Activated CD4-positive, alpha-beta T cell treated with anti-CD3 and anti-CD28 coated beads, Interleukin-2, amount 10 ng/mL, durations not matched to agents 24 days and 14 days (primary cell): Measurements from ENCODE around the gene SSNA1. TPM values are rescaled to one million over a fixed set of nuclear protein-coding genes. Genes with fewer than 3 reads are reported as not detected.

Experiments
- DNase-seq: peaks from one replicate; pipeline ENCODE4 v3.0.0; 2022
- H3K27ac Mint-ChIP-seq: one replicate; pipeline ENCODE4 v1.8.0; 2022; ENCODE audit warnings: mild to moderate bottlenecking, mixed read lengths
- H3K27me3 Mint-ChIP-seq: one replicate; pipeline ENCODE4 v1.8.0; 2022; ENCODE audit warnings: mixed read lengths
- H3K36me3 Mint-ChIP-seq: one replicate; pipeline ENCODE4 v1.8.0; 2022; ENCODE audit warnings: low read depth, mild to moderate bottlenecking, mixed read lengths
- H3K4me1 Mint-ChIP-seq: one replicate; pipeline ENCODE4 v1.8.0; 2021; ENCODE audit warnings: mixed read lengths
- H3K4me3 Mint-ChIP-seq: one replicate; pipeline ENCODE4 v1.8.0; 2022; ENCODE audit warnings: mild to moderate bottlenecking, moderate library complexity, mixed read lengths
- H3K9me3 Mint-ChIP-seq: one replicate; pipeline ENCODE4 v1.8.0; 2021; ENCODE audit warnings: mixed read lengths
- intact Hi-C: fragments of 100-400 bp; cut with micrococcal nuclease; formaldehyde crosslinking; loops from one replicate; pipeline ENCODE4 v1.15.1; 2023
- total RNA-seq: library from RNA; stranded (reverse); gene quantifications from 2 replicates; pipeline ENCODE4 v1.2.3, GENCODE V29; 2022

The SSNA1 gene
- total RNA-seq, 1 donor from 2014 or later = 95.1 TPM

DNA sequence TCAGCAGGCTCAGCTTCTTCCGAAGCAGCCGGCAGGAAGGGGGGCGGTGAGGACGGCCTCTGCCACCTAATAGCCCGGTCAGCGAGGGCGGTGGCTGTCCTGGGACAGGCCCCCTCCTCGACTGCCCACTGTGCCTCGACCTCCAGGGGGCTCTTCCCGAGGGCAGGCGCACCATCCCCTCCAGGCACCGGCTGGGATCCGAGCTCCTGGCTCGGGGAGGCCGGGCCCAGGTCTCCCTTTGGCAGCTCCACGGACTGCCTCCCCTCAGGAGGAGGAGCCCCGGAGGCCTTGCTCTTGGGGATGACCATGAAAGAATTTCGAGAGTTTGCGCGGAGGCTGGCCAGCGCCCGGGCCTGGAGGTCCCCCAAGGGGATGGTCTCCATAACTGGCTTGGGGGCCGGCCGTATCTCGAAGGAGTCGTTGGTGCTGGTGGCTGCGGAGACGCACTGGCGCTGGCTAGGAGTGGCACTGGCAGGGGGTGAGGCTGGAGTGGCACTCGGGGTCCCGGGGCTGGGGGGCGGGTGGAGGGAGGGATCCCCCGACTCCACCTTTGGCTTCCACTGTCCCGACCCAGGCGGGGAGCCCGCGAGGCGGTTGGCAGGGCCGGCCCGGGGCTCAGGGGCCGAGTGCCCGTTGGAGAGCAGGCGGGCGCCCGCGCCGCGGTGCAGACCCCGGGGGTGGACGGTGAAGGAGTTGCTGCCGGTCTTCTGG lies 11.1 kb downstream of the SSNA1 start:
- Mint-ChIP-seq H3K4me1 (peaks cover 14% of the 10 kb centered on the region), H3K9me3 (no peaks in the 10 kb centered on the region), H3K36me3 (peaks cover 4% of the 10 kb centered on the region), H3K27ac (no peak overlapping the region), H3K4me3 (peak overlapping the region; percentile 81), H3K27me3 (peaks cover 2% of the 10 kb centered on the region)
- intact Hi-C loops = loop anchor here (1.0 to 5.0 kb wide), 4 partner anchors 11 to 71 kb away; partner anchors contain the start of genes ANAPC2, SSNA1 and TUBB4B
- no peak for DNase-seq

- H3K4me3 Mint-ChIP-seq = peak within 1 kb of the TSS; percentile 87
- H3K9me3 Mint-ChIP-seq = no peaks in the 10 kb centered on the region
- peaks cover 4% of the 10 kb centered on the region for H3K36me3 Mint-ChIP-seq
- DNase-seq = peak; percentile 100
- peaks cover 14% of the 10 kb centered on the region for H3K4me1 Mint-ChIP-seq
- intact Hi-C loops = loop anchor here (1.0 to 5.0 kb wide), 4 partner anchors 12 to 72 kb away; partner anchors contain the start of genes ANAPC2, SSNA1 and TUBB4B
- peak within 1 kb of the TSS; percentile 65 for H3K27ac Mint-ChIP-seq
- H3K27me3 Mint-ChIP-seq = peaks cover 2% of the 10 kb centered on the region
Measured at GRCh38 chr9:137200311-137201204, 12.1 kb downstream of the SSNA1 start, which contains the start of gene TPRN. TPRN (minus strand) TSS chr9:137200741; CDS start chr9:137200711, 30 bp downstream.

DNA sequence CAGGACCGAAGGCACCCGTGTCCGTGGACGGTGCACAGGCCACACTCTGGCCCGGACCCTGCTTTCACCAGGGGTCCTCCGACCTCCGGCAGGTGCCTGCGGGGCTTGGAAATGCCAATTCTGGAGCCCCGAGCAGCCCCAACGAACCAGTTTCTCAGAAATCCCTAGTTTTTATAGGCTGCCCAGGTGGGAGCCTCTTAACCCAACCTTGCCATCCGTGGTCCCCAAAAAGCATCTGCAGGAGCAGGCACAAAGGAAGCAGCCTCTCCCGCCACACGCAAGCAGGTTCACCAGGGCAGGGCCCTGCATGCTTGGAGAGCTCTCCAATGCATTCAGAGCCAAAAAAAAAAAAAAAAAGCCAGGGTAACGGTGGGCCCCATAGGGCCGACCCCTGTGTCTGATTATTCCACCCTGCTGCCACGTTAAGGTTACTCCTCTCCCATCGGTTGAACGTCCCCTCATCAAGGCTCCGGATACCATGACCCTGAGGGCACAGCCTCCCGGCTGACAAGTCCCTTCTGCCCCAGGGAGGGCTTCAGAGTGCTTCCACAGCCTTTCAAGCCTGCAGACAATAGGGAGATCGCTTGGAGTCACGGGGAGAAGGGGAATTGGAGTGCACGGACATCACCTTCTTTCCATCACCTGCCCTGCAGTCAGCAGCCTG lies 12.9 kb downstream of the SSNA1 start:
- intact Hi-C loops = loop anchor here (2.0 to 5.0 kb wide), 2 partner anchors 41 to 73 kb away; partner anchors contain the start of gene TUBB4B
- H3K36me3 Mint-ChIP-seq = peaks cover 9% of the 10 kb centered on the region
- H3K9me3 Mint-ChIP-seq = no peaks in the 10 kb centered on the region
- peaks cover 17% of the 10 kb centered on the region for H3K4me1 Mint-ChIP-seq
- peaks cover 2% of the 10 kb centered on the region for H3K27me3 Mint-ChIP-seq
- peak overlapping the region; percentile 65 for H3K27ac Mint-ChIP-seq
- DNase-seq = no peak
- H3K4me3 Mint-ChIP-seq = peak overlapping the region; percentile 87

DNA sequence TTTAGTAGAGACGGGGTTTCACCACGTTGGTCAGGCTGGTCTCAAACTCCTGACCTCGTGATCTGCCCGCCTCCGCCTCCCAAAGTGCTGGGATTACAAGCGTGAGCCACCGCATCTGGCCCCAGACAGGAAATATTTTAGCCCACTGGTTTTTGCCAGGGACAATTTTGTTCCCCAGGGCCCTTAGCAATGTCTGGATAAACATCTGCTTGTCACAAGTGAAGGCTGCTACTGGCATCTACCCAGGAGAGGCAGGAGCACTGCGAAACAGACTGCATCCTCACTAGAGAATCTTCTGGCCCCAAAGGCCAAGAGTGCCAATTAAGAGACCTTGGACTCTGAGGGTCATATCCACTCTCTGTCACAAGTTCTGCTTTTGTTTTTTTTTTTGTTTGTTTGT lies 14.5 kb downstream of the SSNA1 start:
- Mint-ChIP-seq H3K36me3 (peaks cover 17% of the 10 kb centered on the region), H3K4me3 (no peak overlapping the region), H3K9me3 (no peaks in the 10 kb centered on the region), H3K4me1 (peaks cover 30% of the 10 kb centered on the region), H3K27ac (no peak overlapping the region), H3K27me3 (peaks cover 2% of the 10 kb centered on the region)
- intact Hi-C loops = loop anchor here (5.0 kb wide), 1 partner anchor 39 kb away; the partner anchor contains the start of gene TUBB4B
- DNase-seq = no peak

DNA sequence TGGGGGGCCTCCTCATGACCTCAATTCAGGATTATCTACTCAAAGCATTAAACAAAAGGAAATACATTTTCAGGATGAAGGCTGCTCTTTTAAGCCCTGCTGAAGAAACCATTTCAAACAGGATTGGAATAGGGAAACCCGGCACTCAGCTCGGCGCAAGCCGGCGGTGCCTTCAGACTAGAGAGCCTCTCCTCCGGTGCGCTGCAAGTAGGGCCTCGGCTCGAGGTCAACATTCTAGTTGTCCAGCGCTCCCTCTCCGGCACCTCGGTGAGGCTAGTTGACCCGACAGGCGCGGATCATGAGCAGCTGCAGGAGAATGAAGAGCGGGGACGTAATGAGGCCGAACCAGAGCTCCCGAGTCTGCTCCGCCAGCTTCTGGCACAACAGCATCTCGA lies 16.3 kb downstream of the SSNA1 start:
- peaks cover 30% of the 10 kb centered on the region for H3K4me1 Mint-ChIP-seq
- H3K9me3 Mint-ChIP-seq = no peaks in the 10 kb centered on the region
- DNase-seq = no peak
- H3K36me3 Mint-ChIP-seq = peaks cover 24% of the 10 kb centered on the region
- H3K27ac Mint-ChIP-seq = peak overlapping the region; percentile 91
- H3K4me3 Mint-ChIP-seq = peak overlapping the region; percentile 94
- H3K27me3 Mint-ChIP-seq = no peaks in the 10 kb centered on the region
- intact Hi-C loops = loop anchor here (1.0 to 5.0 kb wide), 4 partner anchors 16 to 75 kb away; partner anchors contain the start of genes ANAPC2, SSNA1 and TUBB4B

GRCh38 chr9:137205126-137206069 lies 16.9 kb downstream of the SSNA1 start, which contains the start of the genes NDOR1 and TMEM203:
NDOR1 (plus strand) TSS chr9:137205700; CDS start chr9:137205778, 78 bp downstream.
TMEM203 (minus strand) TSS chr9:137205648; CDS start chr9:137205414, 234 bp downstream.
- peak within 1 kb of the TSS; percentile 94 for H3K4me3 Mint-ChIP-seq
- H3K27ac Mint-ChIP-seq = peak within 1 kb of the TSS; percentile 93
- intact Hi-C loops = loop anchor here (1.0 kb wide), 3 partner anchors 17 to 76 kb away; partner anchors contain the start of genes ANAPC2 and SSNA1
- peaks cover 26% of the 10 kb centered on the region for H3K36me3 Mint-ChIP-seq
- peak; percentile 99 for DNase-seq
- H3K4me1 Mint-ChIP-seq = peaks cover 30% of the 10 kb centered on the region
- H3K27me3 Mint-ChIP-seq = no peaks in the 10 kb centered on the region
- no peaks in the 10 kb centered on the region for H3K9me3 Mint-ChIP-seq

DNA sequence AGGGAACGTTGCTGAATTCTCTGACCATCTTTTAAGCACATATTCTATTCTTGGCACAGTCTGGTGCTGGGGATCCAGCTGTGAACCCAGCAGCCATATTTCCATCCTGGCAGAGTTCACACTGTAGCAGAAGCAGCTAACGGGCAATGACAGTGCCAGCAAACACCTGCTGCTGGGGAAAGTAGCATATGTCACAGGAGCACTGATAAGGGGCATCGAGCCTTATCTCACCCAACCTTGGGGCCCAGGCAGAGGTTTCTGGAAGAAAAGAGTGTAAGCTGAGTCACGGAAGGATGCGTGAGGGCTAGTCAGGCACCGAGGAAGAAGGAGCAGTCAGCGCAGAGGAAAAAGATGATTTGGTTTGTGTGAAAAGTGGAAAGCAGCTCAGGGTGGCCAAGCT lies 18.1 kb downstream of the SSNA1 start:
- peak overlapping the region; percentile 93 for H3K27ac Mint-ChIP-seq
- no peaks in the 10 kb centered on the region for H3K27me3 Mint-ChIP-seq
- peaks cover 28% of the 10 kb centered on the region for H3K4me1 Mint-ChIP-seq
- H3K4me3 Mint-ChIP-seq = peak overlapping the region; percentile 94
- peaks cover 26% of the 10 kb centered on the region for H3K36me3 Mint-ChIP-seq
- DNase-seq = no peak
- H3K9me3 Mint-ChIP-seq = no peaks in the 10 kb centered on the region
- intact Hi-C loops = no loop called here

DNA sequence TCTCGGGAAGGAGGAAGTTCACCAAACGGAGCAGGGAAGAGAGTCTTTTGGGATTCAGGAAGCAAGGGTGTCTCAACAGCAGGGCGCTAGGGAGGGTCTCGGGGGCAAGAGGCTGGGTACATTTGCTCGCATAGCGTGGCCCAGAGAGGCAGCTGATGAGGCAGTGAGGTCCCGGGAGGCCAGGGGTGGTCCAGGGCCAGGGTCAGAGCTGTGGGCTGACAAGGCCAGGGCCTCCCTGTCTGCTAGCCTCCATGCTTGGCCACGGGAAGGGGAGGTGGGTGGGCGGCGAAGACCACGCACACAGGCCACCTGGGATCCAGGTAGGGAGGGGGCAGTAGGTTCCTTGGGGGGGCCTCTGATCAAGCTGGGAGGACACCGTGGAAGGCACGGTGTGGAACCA lies 23.1 kb downstream of the SSNA1 start:
- H3K4me3 Mint-ChIP-seq = no peak overlapping the region
- intact Hi-C loops = no loop called here
- no peak overlapping the region for H3K27ac Mint-ChIP-seq
- H3K36me3 Mint-ChIP-seq = peaks cover 21% of the 10 kb centered on the region
- H3K9me3 Mint-ChIP-seq = no peaks in the 10 kb centered on the region
- DNase-seq = no peak
- H3K27me3 Mint-ChIP-seq = no peaks in the 10 kb centered on the region
- H3K4me1 Mint-ChIP-seq = peaks cover 11% of the 10 kb centered on the region

DNA sequence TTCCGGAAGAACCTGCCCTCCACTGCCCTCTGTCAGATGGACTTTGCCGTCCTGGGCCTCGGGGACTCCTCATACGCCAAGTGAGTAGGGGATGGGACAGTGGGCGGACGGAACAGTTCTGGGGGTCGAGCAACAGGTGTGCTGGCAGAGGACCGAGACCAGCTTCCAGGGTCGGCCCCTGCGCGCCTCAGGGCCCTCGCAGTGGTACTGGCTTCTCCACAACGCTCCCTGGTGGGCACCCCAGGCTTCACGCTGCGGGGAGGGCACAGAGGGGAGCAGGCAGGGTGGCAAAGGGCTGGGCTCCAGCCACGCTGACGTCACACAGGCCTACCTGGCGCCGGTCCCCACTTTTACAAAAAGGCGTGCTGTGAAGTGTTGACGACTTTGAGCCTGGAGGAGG lies 24.0 kb downstream of the SSNA1 start:
- no peak for DNase-seq
- H3K4me3 Mint-ChIP-seq = no peak overlapping the region
- no peaks in the 10 kb centered on the region for H3K27me3 Mint-ChIP-seq
- H3K27ac Mint-ChIP-seq = no peak overlapping the region
- peaks cover 16% of the 10 kb centered on the region for H3K36me3 Mint-ChIP-seq
- intact Hi-C loops = no loop called here
- H3K4me1 Mint-ChIP-seq = peaks cover 1% of the 10 kb centered on the region
- no peaks in the 10 kb centered on the region for H3K9me3 Mint-ChIP-seq

DNA sequence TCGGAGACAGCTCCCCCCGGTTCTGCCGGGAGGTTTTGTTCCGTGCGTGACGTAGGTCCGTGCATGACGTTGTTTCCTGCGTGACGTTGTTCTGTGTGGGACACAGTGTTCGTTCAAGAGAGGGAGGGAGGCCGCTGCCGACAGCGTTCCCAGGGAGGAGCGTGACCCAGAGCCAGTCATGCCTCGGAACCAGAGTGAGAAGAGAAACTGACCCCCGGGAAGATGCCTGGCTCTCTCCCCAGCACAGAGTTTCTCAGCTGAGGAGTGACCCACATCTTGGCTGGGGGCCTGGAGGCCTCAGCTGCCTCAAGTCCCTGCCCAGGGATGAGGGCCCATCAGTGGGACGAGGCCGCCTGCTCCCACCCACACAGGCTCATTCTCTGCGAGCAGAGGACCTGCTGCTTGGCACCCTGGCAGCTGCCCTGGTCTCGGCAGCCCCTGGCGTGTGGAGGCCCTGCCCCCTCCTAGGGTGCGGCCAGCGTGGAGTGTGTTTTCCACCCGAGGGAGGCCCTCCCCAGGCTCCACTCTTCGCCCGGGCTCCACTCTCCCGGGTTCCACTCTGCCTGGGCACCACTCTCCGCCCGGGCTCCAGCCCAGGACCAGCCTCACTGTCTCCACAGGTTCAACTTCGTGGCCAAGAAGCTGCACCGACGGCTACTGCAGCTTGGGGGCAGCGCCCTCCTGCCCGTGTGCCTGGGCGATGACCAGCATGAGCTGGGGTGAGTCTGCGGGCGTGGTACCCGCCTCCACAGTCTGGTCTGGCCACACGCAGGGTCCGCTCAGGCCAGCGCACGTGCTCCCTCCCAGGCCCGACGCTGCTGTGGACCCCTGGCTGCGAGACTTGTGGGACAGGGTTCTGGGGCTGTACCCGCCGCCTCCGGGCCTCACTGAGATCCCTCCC lies 24.9 kb downstream of the SSNA1 start:
- Mint-ChIP-seq H3K4me3 (no peak overlapping the region), H3K4me1 (no peaks in the 10 kb centered on the region), H3K36me3 (peaks cover 11% of the 10 kb centered on the region), H3K27me3 (no peaks in the 10 kb centered on the region), H3K27ac (no peak overlapping the region), H3K9me3 (no peaks in the 10 kb centered on the region)
- DNase-seq = no peak
- intact Hi-C loops = no loop called here

- intact Hi-C loops = no loop called here
- H3K9me3 Mint-ChIP-seq = no peaks in the 10 kb centered on the region
- no peaks in the 10 kb centered on the region for H3K4me1 Mint-ChIP-seq
- no peak for DNase-seq
- no peak overlapping the region for H3K4me3 Mint-ChIP-seq
- no peaks in the 10 kb centered on the region for H3K27me3 Mint-ChIP-seq
- peaks cover 6% of the 10 kb centered on the region for H3K36me3 Mint-ChIP-seq
- no peak overlapping the region for H3K27ac Mint-ChIP-seq
Measured at GRCh38 chr9:137214620-137215019, 26.1 kb downstream of the SSNA1 start.
